HepG2 (cell line): Measurements from ENCODE around the gene MRPL42. TPM values are rescaled to one million over a fixed set of nuclear protein-coding genes. Genes with fewer than 3 reads are reported as not detected.

ENCODE experiments used
- CREB1 ChIP-seq, 2 experiments: fragments of 450-650 bp in 1 of 2; IDR thresholded peaks; 2 replicates each; pipeline ENCODE4 v1.6.1; 2016 to 2017; ENCODE audit warnings: control low read depth in 1 of 2, mild to moderate bottlenecking in 1 of 2, missing compliant biosample characterization in 1 of 2, missing genetic modification characterization in 1 of 2
- FOXA3 ChIP-seq: IDR thresholded peaks from 2 replicates; pipeline ENCODE4 v1.6.1; 2016; ENCODE audit warnings: missing genetic modification reagents, missing compliant biosample characterization
- KDM4B ChIP-seq: sonication (generic); formaldehyde crosslinking; IDR thresholded peaks from 2 replicates; pipeline ENCODE4 v1.4.0; 2020; ENCODE audit warnings: missing genetic modification reagents
- KLF11 ChIP-seq: IDR thresholded peaks from 2 replicates; pipeline ENCODE4 v1.6.1; 2016; ENCODE audit warnings: missing compliant biosample characterization
- NCOA2 ChIP-seq: sonication (generic); formaldehyde crosslinking; IDR thresholded peaks from 2 replicates; pipeline ENCODE4 v1.8.0; 2022; ENCODE audit warnings: inconsistent platforms
- RELA ChIP-seq: sonication (generic); formaldehyde crosslinking; IDR thresholded peaks from 2 replicates; pipeline ENCODE4 v1.4.0; 2020; ENCODE audit warnings: missing genetic modification reagents
- SOX5 ChIP-seq: IDR thresholded peaks from 2 replicates; pipeline ENCODE4 v1.6.1; 2016; ENCODE audit warnings: borderline replicate concordance
- ZFX ChIP-seq: sonication (generic); formaldehyde crosslinking; IDR thresholded peaks from 2 replicates; pipeline ENCODE4 v1.4.0; 2020; ENCODE audit warnings: mild to moderate bottlenecking, low read depth, missing genetic modification reagents, moderate library complexity
- polyA plus RNA-seq, 8 experiments: library from polyadenylated mRNA; depleted of rRNA in 3 of 8; stranded (reverse) in 7 of 8; unstranded in 1 of 8; fragments of >200 nt; fragmentation: Illumina TruSeq in 4 of 8; extraction: Trizol in 4 of 8; gene quantifications; 2 replicates each; pipeline versions ENCODE4 v1.2.1 to v1.2.3, GENCODE V29; 2011 to 2016; ENCODE audit warnings: low read depth in 4 of 8, missing spikeins in 1 of 8, mixed read lengths in 1 of 8; ENCODE audit not compliant: insufficient read depth in 1 of 8
- total RNA-seq, 5 experiments: library from RNA; depleted of rRNA; stranded (reverse); fragments of >200 nt; fragmentation: Illumina TruSeq; extraction: Trizol; gene quantifications; 2 replicates each; pipeline ENCODE4 v1.2.3, GENCODE V29; 2016; ENCODE audit warnings: low read depth in 1 of 5
- TF ChIP-seq, protein P1 (sequence below): sonication (generic); formaldehyde crosslinking; IDR thresholded peaks from 2 replicates; pipeline ENCODE4 v1.5.0; 2020; ENCODE audit warnings: mild to moderate bottlenecking, missing genetic modification reagents, borderline replicate concordance
- TF ChIP-seq, protein P2 (sequence below): sonication (generic); formaldehyde crosslinking; IDR thresholded peaks from 2 replicates; pipeline ENCODE4 v1.4.0; 2020; ENCODE audit warnings: mild to moderate bottlenecking, missing genetic modification reagents

Gene MRPL42
- total and polyA plus RNA-seq, 2 of the 13 experiments (the other 11 are each of a cell fraction or from before 2014, with no cell fraction given): 93.3 to 148 TPM

DNA sequence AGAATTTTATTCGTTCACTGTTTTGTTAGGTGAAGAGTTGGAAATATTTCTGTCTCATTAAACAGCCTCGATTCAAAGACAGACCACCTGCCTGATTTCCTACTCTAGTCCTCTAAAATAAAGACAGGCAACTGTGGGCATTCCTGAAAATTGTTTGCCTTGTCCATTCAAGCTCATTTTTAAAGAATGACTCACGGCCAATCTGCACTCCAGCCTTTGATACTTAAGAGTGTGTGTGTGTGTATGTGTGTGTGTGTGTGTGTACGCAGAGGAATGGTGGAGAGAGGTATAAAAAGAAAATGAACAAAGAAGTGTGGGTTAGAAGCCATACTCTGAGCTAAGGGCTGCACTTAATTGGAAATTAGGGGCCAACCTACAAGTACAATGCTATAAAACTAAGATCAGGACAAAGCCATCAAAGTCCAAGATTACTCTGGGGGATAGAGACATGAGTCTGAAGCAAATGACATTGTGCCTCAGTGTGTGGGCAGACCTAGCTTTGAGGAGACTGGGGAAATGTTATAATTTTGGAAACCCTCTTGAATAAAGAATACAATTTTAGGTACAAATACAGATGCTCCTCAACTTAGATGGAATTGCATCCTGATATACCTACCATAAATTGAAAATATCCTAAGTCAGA, 59.6 kb downstream of the MRPL42 start (continued):
- TF ChIP-seq FOXA3 (CRISPR knock-in tag) (peak; percentile 54), CREB1 (IDR thresholded peaks at IDR 0.05) (no peak), CREB1 (CRISPR knock-in tag; IDR thresholded peaks at IDR 0.05) (peak; percentile 22; the same call in 1 of the 2 replicates), RELA (no peak), ZFX (CRISPR knock-in tag) (no peak), NCOA2 (CRISPR knock-in tag) (peak; percentile 23; the same call in 1 of the 2 replicates), SOX5 (CRISPR knock-in tag) (peak; percentile 53; the same call in 1 of the 2 replicates), KDM4B (CRISPR knock-in tag) (no peak), KLF11 (CRISPR knock-in tag) (no peak)
- TF ChIP-seq, protein P1, sequence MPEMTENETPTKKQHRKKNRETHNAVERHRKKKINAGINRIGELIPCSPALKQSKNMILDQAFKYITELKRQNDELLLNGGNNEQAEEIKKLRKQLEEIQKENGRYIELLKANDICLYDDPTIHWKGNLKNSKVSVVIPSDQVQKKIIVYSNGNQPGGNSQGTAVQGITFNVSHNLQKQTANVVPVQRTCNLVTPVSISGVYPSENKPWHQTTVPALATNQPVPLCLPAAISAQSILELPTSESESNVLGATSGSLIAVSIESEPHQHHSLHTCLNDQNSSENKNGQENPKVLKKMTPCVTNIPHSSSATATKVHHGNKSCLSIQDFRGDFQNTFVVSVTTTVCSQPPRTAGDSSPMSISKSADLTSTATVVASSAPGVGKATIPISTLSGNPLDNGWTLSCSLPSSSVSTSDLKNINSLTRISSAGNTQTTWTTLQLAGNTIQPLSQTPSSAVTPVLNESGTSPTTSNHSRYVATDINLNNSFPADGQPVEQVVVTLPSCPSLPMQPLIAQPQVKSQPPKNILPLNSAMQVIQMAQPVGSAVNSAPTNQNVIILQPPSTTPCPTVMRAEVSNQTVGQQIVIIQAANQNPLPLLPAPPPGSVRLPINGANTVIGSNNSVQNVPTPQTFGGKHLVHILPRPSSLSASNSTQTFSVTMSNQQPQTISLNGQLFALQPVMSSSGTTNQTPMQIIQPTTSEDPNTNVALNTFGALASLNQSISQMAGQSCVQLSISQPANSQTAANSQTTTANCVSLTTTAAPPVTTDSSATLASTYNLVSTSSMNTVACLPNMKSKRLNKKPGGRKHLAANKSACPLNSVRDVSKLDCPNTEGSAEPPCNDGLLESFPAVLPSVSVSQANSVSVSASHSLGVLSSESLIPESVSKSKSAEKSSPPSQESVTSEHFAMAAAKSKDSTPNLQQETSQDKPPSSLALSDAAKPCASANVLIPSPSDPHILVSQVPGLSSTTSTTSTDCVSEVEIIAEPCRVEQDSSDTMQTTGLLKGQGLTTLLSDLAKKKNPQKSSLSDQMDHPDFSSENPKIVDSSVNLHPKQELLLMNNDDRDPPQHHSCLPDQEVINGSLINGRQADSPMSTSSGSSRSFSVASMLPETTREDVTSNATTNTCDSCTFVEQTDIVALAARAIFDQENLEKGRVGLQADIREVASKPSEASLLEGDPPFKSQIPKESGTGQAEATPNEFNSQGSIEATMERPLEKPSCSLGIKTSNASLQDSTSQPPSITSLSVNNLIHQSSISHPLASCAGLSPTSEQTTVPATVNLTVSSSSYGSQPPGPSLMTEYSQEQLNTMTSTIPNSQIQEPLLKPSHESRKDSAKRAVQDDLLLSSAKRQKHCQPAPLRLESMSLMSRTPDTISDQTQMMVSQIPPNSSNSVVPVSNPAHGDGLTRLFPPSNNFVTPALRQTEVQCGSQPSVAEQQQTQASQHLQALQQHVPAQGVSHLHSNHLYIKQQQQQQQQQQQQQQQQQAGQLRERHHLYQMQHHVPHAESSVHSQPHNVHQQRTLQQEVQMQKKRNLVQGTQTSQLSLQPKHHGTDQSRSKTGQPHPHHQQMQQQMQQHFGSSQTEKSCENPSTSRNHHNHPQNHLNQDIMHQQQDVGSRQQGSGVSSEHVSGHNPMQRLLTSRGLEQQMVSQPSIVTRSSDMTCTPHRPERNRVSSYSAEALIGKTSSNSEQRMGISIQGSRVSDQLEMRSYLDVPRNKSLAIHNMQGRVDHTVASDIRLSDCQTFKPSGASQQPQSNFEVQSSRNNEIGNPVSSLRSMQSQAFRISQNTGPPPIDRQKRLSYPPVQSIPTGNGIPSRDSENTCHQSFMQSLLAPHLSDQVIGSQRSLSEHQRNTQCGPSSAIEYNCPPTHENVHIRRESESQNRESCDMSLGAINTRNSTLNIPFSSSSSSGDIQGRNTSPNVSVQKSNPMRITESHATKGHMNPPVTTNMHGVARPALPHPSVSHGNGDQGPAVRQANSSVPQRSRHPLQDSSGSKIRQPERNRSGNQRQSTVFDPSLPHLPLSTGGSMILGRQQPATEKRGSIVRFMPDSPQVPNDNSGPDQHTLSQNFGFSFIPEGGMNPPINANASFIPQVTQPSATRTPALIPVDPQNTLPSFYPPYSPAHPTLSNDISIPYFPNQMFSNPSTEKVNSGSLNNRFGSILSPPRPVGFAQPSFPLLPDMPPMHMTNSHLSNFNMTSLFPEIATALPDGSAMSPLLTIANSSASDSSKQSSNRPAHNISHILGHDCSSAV (CRISPR knock-in tag): no peak
- TF ChIP-seq, protein P2, sequence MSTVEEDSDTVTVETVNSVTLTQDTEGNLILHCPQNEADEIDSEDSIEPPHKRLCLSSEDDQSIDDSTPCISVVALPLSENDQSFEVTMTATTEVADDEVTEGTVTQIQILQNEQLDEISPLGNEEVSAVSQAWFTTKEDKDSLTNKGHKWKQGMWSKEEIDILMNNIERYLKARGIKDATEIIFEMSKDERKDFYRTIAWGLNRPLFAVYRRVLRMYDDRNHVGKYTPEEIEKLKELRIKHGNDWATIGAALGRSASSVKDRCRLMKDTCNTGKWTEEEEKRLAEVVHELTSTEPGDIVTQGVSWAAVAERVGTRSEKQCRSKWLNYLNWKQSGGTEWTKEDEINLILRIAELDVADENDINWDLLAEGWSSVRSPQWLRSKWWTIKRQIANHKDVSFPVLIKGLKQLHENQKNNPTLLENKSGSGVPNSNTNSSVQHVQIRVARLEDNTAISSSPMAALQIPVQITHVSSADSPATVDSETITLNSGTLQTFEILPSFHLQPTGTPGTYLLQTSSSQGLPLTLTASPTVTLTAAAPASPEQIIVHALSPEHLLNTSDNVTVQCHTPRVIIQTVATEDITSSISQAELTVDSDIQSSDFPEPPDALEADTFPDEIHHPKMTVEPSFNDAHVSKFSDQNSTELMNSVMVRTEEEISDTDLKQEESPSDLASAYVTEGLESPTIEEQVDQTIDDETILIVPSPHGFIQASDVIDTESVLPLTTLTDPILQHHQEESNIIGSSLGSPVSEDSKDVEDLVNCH (CRISPR knock-in tag): no peak
